ENCODE measurements around the gene HBP1. TPM values are rescaled to one million over a fixed set of nuclear protein-coding genes. Genes with fewer than 3 reads are reported as not detected.
"Not testable (repeated sequence)": the region's sequence is repeated elsewhere in the genome, so short reads cannot be mapped to it uniquely, and the experiment has no call there.

HBP1 gene
- polyA plus RNA-seq, 1 donor from 2014 or later = 37.7 TPM

- no peak overlapping the region for H2AFZ ChIP-seq (ENCODE audit: low read depth, low read length)
- no peaks in the 10 kb centered on the region for H3K79me2 ChIP-seq (replicated peaks; ENCODE audit: insufficient read depth, low read length)
- no peaks in the 10 kb centered on the region for H3K9me2 ChIP-seq (ENCODE audit: insufficient read depth, low read length)
- H4K20me1 ChIP-seq (ENCODE audit: insufficient read depth) = no peaks in the 10 kb centered on the region
- no peak overlapping the region for H3K4me2 ChIP-seq (ENCODE audit: low read length)
- H3K4me3 ChIP-seq (ENCODE audit: low read length) = no peak overlapping the region
- no peaks in the 10 kb centered on the region for H3F3A ChIP-seq (ENCODE audit: insufficient read depth, low read length, poor library complexity, severe bottlenecking)
- H3K27me3 ChIP-seq (ENCODE audit: insufficient read depth, low read depth, low read length) = no peaks in the 10 kb centered on the region
- no peak overlapping the region for H3K27ac ChIP-seq (ENCODE audit: low read length)
- H3K36me3 ChIP-seq (ENCODE audit: insufficient read depth, low read length) = no peaks in the 10 kb centered on the region
- H3K9ac ChIP-seq (ENCODE audit: low read length) = no peak overlapping the region
- no peak for TF ChIP-seq REST (IDR thresholded peaks at IDR 0.05; ENCODE audit: borderline replicate concordance)
- H3K9me3 ChIP-seq (ENCODE audit: low read length) = peaks cover 7% of the 10 kb centered on the region
Measured at GRCh38 chr7:107244613-107245012, 75.8 kb downstream of the HBP1 start.

GRCh38 chr7:107246836-107247235 lies 78.0 kb downstream of the HBP1 start:
- not testable (repeated sequence) for H3K27me3 ChIP-seq (ENCODE audit: insufficient read depth, low read depth, low read length); H3K4me3 ChIP-seq (ENCODE audit: low read length); H3K27ac ChIP-seq (ENCODE audit: low read length); H2AFZ ChIP-seq (ENCODE audit: low read depth, low read length); H3K9me2 ChIP-seq (ENCODE audit: insufficient read depth, low read length); H3F3A ChIP-seq (ENCODE audit: insufficient read depth, low read length, poor library complexity, severe bottlenecking); H3K9me3 ChIP-seq (ENCODE audit: low read length); H3K9ac ChIP-seq (ENCODE audit: low read length); H3K4me2 ChIP-seq (ENCODE audit: low read length); H3K79me2 ChIP-seq (replicated peaks; ENCODE audit: insufficient read depth, low read length); H4K20me1 ChIP-seq (ENCODE audit: insufficient read depth); H3K36me3 ChIP-seq (ENCODE audit: insufficient read depth, low read length)

GRCh38 chr7:107248551-107249316 lies 79.9 kb downstream of the HBP1 start:
- no peaks in the 10 kb centered on the region for H3F3A ChIP-seq (ENCODE audit: insufficient read depth, low read length, poor library complexity, severe bottlenecking)

More at GRCh38 chr7:107248551-107249316, 79.9 kb downstream of the HBP1 start:
- Histone ChIP-seq H3K4me2 (ENCODE audit: low read length) (no peak overlapping the region), H3K9ac (ENCODE audit: low read length) (no peak overlapping the region), H3K36me3 (ENCODE audit: insufficient read depth, low read length) (no peaks in the 10 kb centered on the region), H2AFZ (ENCODE audit: low read depth, low read length) (no peak overlapping the region), H4K20me1 (ENCODE audit: insufficient read depth) (no peaks in the 10 kb centered on the region), H3K27me3 (ENCODE audit: insufficient read depth, low read depth, low read length) (no peaks in the 10 kb centered on the region), H3K4me3 (ENCODE audit: low read length) (no peak overlapping the region), H3K27ac (ENCODE audit: low read length) (no peak overlapping the region), H3K9me2 (ENCODE audit: insufficient read depth, low read length) (no peaks in the 10 kb centered on the region), H3K79me2 (replicated peaks; ENCODE audit: insufficient read depth, low read length) (no peaks in the 10 kb centered on the region), H3K9me3 (ENCODE audit: low read length) (peaks cover 4% of the 10 kb centered on the region)
- TF ChIP-seq CTCF (IDR thresholded peaks at IDR 0.05; ENCODE audit: poor library complexity, severe bottlenecking) (no peak), SMC3 (conservative IDR thresholded peaks at IDR 0.05; ENCODE audit: poor library complexity) (no peak), POLR2AphosphoS5 (IDR thresholded peaks at IDR 0.05) (no peak), RAD21 (conservative IDR thresholded peaks at IDR 0.05) (no peak), EZH2 (IDR thresholded peaks at IDR 0.05; ENCODE audit: borderline replicate concordance, insufficient read depth, low read length, poor library complexity, severe bottlenecking) (no peak), REST (IDR thresholded peaks at IDR 0.05; ENCODE audit: borderline replicate concordance) (no peak), EP300 (conservative IDR thresholded peaks at IDR 0.05; ENCODE audit: poor library complexity, severe bottlenecking) (no peak), TAF1 (IDR thresholded peaks at IDR 0.05; ENCODE audit: low read depth) (no peak), MXI1 (conservative IDR thresholded peaks at IDR 0.05; ENCODE audit: poor library complexity, severe bottlenecking) (no peak)

All from neural cell (in vitro differentiated cells).